ENCODE measurements around the gene ZNF501. TPM values are rescaled to one million over a fixed set of nuclear protein-coding genes. Genes with fewer than 3 reads are reported as not detected.

The ZNF501 gene
- total and polyA plus RNA-seq, 2 of the 13 experiments (the other 11 are each of a cell fraction or from before 2014, with no cell fraction given) = 2.4 to 2.8 TPM

DNA sequence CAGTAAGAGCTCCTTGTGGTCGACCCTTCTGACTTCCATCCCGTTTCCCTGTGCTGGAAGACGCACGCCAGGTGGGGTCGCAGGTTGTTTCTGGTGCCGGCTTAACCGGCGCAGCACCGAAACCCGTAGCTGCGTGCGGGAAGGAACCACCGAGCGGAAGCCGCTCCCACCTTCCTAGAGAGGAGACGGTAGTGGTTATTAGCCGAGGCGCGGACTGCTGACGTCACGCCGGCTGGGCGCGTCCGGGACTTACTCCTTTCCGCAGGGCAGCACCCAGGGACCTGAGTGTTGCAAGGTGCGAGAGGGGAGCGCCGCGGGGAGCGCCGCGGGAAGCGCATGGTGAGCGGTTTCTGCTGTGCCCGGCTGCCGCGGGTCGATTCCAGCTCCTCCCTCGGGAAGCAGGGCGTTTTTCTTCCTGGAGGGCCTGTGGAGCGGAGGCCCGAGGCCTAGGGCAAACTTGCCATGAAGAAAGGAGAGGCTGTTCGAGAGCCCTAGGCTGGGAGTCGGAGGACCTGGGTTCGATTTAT is at the start of gene ZNF501 (continued):
- TF ChIP-seq IKZF4 (CRISPR knock-in tag; IDR thresholded peaks at IDR 0.05; ENCODE audit: borderline replicate concordance, low read depth, not compliant biosample characterization) = peak; percentile 72
- peak; percentile 23 for TF ChIP-seq TBL1XR1 (IDR thresholded peaks at IDR 0.05; ENCODE audit: borderline replicate concordance, low read length, partially characterized antibody)
- TF ChIP-seq ZSCAN29 (CRISPR knock-in tag; conservative IDR thresholded peaks at IDR 0.05) = peak; percentile 20; the same call in 1 of the 2 replicates
- peak; percentile 86 for TF ChIP-seq ELF3 (CRISPR knock-in tag; IDR thresholded peaks at IDR 0.05)
- TF ChIP-seq, protein P1, sequence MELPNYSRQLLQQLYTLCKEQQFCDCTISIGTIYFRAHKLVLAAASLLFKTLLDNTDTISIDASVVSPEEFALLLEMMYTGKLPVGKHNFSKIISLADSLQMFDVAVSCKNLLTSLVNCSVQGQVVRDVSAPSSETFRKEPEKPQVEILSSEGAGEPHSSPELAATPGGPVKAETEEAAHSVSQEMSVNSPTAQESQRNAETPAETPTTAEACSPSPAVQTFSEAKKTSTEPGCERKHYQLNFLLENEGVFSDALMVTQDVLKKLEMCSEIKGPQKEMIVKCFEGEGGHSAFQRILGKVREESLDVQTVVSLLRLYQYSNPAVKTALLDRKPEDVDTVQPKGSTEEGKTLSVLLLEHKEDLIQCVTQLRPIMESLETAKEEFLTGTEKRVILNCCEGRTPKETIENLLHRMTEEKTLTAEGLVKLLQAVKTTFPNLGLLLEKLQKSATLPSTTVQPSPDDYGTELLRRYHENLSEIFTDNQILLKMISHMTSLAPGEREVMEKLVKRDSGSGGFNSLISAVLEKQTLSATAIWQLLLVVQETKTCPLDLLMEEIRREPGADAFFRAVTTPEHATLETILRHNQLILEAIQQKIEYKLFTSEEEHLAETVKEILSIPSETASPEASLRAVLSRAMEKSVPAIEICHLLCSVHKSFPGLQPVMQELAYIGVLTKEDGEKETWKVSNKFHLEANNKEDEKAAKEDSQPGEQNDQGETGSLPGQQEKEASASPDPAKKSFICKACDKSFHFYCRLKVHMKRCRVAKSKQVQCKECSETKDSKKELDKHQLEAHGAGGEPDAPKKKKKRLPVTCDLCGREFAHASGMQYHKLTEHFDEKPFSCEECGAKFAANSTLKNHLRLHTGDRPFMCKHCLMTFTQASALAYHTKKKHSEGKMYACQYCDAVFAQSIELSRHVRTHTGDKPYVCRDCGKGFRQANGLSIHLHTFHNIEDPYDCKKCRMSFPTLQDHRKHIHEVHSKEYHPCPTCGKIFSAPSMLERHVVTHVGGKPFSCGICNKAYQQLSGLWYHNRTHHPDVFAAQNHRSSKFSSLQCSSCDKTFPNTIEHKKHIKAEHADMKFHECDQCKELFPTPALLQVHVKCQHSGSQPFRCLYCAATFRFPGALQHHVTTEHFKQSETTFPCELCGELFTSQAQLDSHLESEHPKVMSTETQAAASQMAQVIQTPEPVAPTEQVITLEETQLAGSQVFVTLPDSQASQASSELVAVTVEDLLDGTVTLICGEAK (IDR thresholded peaks at IDR 0.05) = no peak
- TF ChIP-seq, protein P1 (CRISPR knock-in tag; IDR thresholded peaks at IDR 0.05) = peak; percentile 78
- 0 out of 2 replicates have a peak, but pooled peaks have one; percentile 73 for TF ChIP-seq ZNF253 (CRISPR knock-in tag; IDR thresholded peaks at IDR 0.05; ENCODE audit: borderline replicate concordance)
- peak; percentile 40; the same call in 1 of the 2 replicates for TF ChIP-seq FOXJ3 (CRISPR knock-in tag; IDR thresholded peaks at IDR 0.05; ENCODE audit: borderline replicate concordance)
- no peak for TF ChIP-seq ZNF260 (CRISPR knock-in tag; IDR thresholded peaks at IDR 0.05; ENCODE audit: borderline replicate concordance, low read depth)
- peak; percentile 93 for TF ChIP-seq ELF1 (CRISPR knock-in tag; IDR thresholded peaks at IDR 0.05)
- TF ChIP-seq HOXA9 (CRISPR knock-in tag; IDR thresholded peaks at IDR 0.05; ENCODE audit: borderline replicate concordance) = no peak
- TF ChIP-seq, protein P2, sequence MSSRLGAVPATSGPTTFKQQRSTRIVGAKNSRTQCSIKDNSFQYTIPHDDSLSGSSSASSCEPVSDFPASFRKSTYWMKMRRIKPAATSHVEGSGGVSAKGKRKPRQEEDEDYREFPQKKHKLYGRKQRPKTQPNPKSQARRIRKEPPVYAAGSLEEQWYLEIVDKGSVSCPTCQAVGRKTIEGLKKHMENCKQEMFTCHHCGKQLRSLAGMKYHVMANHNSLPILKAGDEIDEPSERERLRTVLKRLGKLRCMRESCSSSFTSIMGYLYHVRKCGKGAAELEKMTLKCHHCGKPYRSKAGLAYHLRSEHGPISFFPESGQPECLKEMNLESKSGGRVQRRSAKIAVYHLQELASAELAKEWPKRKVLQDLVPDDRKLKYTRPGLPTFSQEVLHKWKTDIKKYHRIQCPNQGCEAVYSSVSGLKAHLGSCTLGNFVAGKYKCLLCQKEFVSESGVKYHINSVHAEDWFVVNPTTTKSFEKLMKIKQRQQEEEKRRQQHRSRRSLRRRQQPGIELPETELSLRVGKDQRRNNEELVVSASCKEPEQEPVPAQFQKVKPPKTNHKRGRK (CRISPR knock-in tag; IDR thresholded peaks at IDR 0.05) = no peak
- no peak for TF ChIP-seq SUZ12 (IDR thresholded peaks at IDR 0.05; ENCODE audit: low read depth, low read length)
- no peak for TF ChIP-seq ZNF746 (CRISPR knock-in tag; IDR thresholded peaks at IDR 0.05)
- TF ChIP-seq, protein P3, sequence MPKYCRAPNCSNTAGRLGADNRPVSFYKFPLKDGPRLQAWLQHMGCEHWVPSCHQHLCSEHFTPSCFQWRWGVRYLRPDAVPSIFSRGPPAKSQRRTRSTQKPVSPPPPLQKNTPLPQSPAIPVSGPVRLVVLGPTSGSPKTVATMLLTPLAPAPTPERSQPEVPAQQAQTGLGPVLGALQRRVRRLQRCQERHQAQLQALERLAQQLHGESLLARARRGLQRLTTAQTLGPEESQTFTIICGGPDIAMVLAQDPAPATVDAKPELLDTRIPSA (CRISPR knock-in tag; IDR thresholded peaks at IDR 0.05; ENCODE audit: borderline replicate concordance) = no peak
- peak; percentile 70; the same call in 1 of the 3 replicates for TF ChIP-seq MXI1 (IDR thresholded peaks at IDR 0.05; ENCODE audit: borderline replicate concordance, low read depth, low read length)
- TF ChIP-seq PITX1 (CRISPR knock-in tag; IDR thresholded peaks at IDR 0.05) = peak; percentile 90

All from HepG2 (cell line).